ENCODE measurements around the gene RTEL1.
"Not testable (repeated sequence)": the region's sequence is repeated elsewhere in the genome, so short reads cannot be mapped to it uniquely, and the experiment has no call there.

Gene RTEL1, protein sequence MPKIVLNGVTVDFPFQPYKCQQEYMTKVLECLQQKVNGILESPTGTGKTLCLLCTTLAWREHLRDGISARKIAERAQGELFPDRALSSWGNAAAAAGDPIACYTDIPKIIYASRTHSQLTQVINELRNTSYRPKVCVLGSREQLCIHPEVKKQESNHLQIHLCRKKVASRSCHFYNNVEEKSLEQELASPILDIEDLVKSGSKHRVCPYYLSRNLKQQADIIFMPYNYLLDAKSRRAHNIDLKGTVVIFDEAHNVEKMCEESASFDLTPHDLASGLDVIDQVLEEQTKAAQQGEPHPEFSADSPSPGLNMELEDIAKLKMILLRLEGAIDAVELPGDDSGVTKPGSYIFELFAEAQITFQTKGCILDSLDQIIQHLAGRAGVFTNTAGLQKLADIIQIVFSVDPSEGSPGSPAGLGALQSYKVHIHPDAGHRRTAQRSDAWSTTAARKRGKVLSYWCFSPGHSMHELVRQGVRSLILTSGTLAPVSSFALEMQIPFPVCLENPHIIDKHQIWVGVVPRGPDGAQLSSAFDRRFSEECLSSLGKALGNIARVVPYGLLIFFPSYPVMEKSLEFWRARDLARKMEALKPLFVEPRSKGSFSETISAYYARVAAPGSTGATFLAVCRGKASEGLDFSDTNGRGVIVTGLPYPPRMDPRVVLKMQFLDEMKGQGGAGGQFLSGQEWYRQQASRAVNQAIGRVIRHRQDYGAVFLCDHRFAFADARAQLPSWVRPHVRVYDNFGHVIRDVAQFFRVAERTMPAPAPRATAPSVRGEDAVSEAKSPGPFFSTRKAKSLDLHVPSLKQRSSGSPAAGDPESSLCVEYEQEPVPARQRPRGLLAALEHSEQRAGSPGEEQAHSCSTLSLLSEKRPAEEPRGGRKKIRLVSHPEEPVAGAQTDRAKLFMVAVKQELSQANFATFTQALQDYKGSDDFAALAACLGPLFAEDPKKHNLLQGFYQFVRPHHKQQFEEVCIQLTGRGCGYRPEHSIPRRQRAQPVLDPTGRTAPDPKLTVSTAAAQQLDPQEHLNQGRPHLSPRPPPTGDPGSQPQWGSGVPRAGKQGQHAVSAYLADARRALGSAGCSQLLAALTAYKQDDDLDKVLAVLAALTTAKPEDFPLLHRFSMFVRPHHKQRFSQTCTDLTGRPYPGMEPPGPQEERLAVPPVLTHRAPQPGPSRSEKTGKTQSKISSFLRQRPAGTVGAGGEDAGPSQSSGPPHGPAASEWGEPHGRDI (N-terminal part only)

DNA sequence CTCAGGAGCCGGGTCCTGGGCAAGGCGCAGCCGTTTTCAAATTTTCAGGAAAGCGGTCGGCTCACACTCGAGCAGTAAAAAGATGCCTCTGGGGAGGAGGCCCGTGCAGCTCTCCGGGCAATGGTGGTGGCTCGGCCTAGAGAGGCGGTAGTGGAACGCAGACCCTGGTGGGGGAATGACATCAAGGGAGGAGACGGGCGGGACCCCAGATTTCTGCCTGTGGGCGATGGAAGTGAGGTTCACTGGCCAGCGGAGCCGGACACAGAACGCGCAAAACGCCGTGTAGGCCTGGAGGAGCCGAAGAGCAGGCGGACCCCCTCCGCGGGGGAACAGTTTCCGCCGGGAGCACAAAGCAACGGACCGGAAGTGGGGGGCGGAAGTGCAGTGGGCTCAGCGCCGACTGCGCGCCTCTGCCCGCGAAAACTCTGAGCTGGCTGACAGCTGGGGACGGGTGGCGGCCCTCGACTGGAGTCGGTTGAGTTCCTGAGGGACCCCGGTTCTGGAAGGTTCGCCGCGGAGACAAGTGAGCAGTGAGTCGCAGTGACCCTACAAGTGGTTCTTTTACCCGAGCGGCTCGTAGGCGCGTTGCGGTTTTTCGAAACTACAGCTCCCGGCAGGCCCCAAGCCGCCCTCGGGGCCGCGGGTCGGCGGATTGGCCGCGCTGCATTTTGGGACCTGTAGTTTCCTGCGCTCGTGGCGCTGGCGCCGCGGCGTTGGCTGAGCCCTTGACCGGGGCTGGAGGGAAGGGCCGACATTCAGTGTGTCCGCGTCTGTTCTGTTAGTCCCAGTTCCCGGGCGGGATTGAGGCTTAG, at the start of gene RTEL1:
Gene RTEL1, plus strand, starts transcription at position 376 of the 812 bp plus-strand sequence. CDS start 1,091 bp downstream, outside the sequence.
- peaks cover 38% of the 10 kb centered on the region for H3K4me1 Mint-ChIP-seq
- peaks cover 24% of the 10 kb centered on the region for H3K27me3 Mint-ChIP-seq
- no peaks in the 10 kb centered on the region for H3K9me3 Mint-ChIP-seq
- CTCF ChIA-PET = interaction anchor here (0.6 to 1.7 kb wide), 4 partner anchors 10 to 463 kb away, joined by 3 to 7 read pairs (median 4); no protein-coding TSS in a partner anchor
- H3K4me3 Mint-ChIP-seq = peak within 1 kb of the TSS; percentile 84
- H3K36me3 Mint-ChIP-seq = peaks cover 3% of the 10 kb centered on the region
- DNase-seq = peak; percentile 89
- peak within 1 kb of the TSS; percentile 88 for H3K27ac Mint-ChIP-seq

DNA sequence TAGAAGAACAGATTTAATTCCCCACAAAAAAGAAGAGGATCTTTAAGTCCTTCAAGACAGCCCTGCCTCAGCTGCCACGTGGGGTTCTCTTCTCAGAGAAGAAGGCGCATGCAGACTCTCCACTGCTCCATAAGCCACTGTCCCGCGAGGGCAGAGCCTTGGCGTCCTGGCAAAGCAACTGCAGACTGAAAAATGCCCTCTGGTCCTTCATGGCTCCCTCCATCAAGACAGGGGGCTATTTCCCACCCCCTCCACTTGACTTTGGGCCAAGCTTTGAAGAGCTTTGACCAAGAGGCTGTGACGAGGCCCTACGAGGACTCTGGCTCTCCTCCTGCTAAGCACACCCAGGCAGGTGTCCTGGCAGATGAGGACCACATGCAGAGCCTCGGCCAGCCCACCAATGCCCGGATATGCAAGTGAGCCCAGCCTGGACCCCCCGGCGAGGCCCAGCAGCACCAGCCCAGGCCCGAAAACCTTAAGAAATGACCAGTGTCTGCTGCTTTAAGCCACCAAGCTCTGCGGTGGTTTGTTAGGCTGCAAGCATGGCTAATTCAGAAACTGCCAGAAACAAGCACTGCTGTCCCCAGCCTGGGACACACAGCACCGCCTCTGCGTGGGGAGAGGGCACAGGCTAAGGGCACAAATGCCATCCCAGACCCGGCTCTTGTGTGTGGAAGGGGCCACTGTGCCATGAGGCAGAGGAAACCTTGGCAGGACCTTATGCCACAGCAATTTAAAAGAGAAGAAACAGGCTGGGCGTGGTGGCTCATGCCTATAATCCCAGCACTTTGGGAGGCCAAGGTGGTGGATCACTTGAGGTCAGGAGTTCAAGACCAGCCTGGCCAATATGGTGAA, 47.3 kb upstream of the RTEL1 start:
- CTCF ChIA-PET = no interaction called here
- no peak for DNase-seq
- peaks cover 34% of the 10 kb centered on the region for H3K36me3 Mint-ChIP-seq
- H3K27me3 Mint-ChIP-seq = no peaks in the 10 kb centered on the region
- no peaks in the 10 kb centered on the region for H3K9me3 Mint-ChIP-seq
- peaks cover 5% of the 10 kb centered on the region for H3K4me1 Mint-ChIP-seq
- no peak overlapping the region for H3K4me3 Mint-ChIP-seq
- H3K27ac Mint-ChIP-seq = no peak overlapping the region

DNA sequence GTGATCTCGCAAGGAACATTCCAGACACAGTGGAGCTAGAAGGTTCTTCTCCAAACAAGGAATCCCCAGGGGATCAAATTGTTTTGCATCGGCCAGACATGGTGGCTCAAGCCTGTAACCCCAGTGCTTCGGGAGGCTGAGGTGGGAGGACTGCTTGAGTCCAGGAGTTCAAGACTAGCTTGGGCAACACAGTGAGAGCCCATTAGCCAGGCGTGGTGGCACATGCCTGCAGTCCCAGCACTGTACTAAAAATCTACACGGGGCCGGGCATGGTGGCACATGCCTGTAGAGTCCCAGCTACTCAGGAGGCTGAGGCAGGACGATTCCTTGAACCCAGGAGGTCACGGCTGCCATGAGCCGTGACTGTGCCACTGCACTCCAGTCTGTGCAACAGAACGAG, 46.5 kb upstream of the RTEL1 start:
- H3K36me3 Mint-ChIP-seq = peaks cover 39% of the 10 kb centered on the region
- DNase-seq = no peak
- no peaks in the 10 kb centered on the region for H3K27me3 Mint-ChIP-seq

DNA sequence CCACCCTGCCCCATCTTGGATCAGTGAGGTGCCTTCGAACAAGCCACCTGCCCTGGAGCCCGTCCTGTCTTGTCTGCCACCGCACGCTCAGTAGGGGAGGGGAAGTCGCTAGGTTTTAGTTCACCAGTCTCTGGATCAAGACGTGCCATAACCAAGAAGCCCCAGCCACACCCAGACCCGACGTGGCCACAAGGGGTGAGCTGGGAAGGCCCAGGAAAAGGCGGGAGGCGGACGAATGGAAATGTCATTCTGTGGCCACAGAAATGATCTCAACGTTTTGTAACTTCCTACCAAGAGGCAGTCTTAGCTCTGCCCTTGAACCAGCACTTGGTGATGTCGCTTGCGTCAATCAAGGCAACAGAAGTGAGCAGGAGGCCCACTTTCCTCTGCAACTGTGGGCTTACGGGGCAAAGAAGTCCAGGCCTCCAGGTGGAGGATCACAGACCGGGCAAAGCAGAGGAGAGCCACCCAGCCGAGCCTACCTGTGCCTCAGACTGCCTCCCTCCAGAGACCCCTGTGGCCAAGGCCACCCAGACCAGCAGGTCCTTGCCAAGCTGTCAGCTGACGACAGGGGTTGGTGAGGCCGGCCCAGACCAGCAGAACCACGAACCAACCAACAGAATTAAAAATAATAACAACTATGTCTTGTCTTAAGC, 45.7 kb upstream of the RTEL1 start:
- Mint-ChIP-seq H3K36me3 (peaks cover 41% of the 10 kb centered on the region), H3K4me3 (no peak overlapping the region), H3K27ac (no peak overlapping the region), H3K9me3 (no peaks in the 10 kb centered on the region), H3K27me3 (no peaks in the 10 kb centered on the region), H3K4me1 (no peaks in the 10 kb centered on the region)
- CTCF ChIA-PET = no interaction called here
- DNase-seq = no peak

More for the DNA sequence above, 46.5 kb upstream of the RTEL1 start:
- H3K4me1 Mint-ChIP-seq = peaks cover 5% of the 10 kb centered on the region
- H3K4me3 Mint-ChIP-seq = no peak overlapping the region
- CTCF ChIA-PET = no interaction called here
- no peaks in the 10 kb centered on the region for H3K9me3 Mint-ChIP-seq
- H3K27ac Mint-ChIP-seq = no peak overlapping the region

DNA sequence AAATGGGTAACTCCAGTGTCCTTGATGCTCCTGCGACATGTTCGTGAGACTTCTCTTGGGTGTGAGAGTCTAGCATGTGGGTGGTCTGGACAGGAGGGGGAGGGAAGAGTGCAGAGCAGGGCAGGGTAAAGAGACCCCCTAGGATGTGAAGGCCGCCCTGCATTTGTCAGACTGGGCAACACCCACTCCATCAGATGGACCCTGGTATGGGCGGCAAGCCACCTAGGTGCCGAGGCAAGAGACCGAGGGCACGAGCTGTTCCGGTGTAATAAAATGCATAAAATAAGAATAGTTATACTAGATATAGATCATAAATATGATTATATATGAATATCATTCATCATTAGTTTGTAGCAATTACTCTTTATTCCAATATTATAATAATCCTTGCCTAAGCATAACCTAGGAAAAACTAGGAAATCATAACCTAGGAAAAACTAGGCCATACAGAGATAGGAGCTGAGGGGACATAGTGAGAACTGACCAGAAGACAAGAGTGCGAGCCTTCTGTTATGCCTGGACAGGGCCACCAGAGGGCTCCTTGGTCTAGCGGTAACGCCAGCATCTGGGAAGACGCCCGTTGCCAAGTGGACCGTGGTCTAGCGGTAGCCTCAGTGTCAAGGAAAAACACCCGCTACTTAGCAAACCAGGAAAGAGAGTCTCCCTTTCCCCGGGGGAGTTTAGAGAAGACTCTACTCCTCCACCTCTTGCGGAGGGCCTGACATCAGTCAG, 44.1 kb upstream of the RTEL1 start:
- H3K27me3 Mint-ChIP-seq, H3K4me3 Mint-ChIP-seq, DNase-seq, H3K9me3 Mint-ChIP-seq, H3K4me1 Mint-ChIP-seq, CTCF ChIA-PET, H3K27ac Mint-ChIP-seq: not testable (repeated sequence)
- H3K36me3 Mint-ChIP-seq = peaks cover 51% of the 10 kb centered on the region

DNA sequence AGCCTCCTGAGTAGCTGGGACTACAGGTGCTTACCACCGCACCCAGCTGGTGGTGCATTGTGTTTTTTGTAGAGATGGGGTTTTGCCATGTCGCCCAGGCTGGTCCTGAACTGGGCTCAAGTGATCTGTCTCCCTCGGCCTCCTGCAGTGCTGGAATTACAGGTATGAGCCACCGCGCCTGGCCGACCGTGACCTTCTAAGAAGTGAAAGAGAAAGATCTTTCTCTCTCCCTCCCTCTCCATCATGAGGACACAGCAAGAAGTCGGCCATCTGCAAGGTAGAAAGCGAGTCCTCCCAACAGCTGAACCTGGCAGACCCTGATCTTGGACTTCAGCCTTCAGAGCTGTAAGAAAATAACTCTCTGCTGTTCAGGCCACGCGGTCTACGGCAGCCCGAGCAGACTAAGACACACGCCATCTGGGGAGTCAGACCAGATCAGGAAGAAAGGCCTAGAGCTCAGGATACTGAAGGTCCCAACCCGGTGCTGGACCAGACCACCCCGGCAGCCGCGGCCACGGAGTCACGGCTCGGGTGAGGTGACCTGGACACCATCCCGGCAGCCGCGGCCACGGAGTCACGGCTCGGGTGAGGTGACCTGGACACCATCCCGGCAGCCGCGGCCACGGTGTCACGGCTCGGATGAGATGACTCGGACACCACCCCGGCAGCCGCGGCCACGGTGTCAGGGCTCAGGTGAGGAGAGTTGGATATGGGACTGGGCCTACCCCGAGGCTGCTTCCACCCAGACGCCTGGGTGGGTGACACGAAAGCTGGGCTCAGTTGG, 40.8 kb upstream of the RTEL1 start:
- DNase-seq = no peak
- Mint-ChIP-seq H3K4me3 (no peak overlapping the region), H3K4me1 (peaks cover 7% of the 10 kb centered on the region)

DNA sequence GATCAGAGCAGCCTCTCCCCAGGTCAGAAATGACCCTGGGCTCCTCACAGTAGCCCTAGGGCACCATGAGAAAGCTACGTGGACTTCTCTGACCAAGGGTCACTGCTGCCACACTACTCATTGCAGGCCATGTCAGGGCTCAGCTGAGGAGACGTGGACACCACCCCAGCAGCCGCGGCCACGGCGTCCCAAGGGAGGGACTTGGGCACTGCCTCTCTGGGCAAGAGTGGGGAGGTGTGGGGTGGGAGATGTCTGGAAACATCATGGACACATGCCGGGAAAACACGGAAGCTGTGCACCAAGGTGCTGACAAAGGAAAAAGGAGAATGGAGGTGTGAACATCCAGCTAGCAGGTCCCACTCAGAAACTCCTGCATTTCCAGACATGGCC, 40.2 kb upstream of the RTEL1 start:
- Mint-ChIP-seq H3K4me1 (peaks cover 11% of the 10 kb centered on the region), H3K27ac (no peak overlapping the region), H3K36me3 (peaks cover 55% of the 10 kb centered on the region), H3K9me3 (no peaks in the 10 kb centered on the region), H3K27me3 (no peaks in the 10 kb centered on the region), H3K4me3 (no peak overlapping the region)
- CTCF ChIA-PET = interaction anchor here (0.7 to 1.3 kb wide), 3 partner anchors 9 to 80 kb away, joined by 3 to 4 read pairs (median 3); partner anchors contain the start of genes GMEB2 and PTK6
- no peak for DNase-seq

More for the DNA sequence above, 40.8 kb upstream of the RTEL1 start:
- Mint-ChIP-seq H3K27me3 (no peaks in the 10 kb centered on the region), H3K27ac (no peak overlapping the region), H3K9me3 (no peaks in the 10 kb centered on the region), H3K36me3 (peaks cover 51% of the 10 kb centered on the region)
- CTCF ChIA-PET = interaction anchor here (0.7 to 1.3 kb wide), 3 partner anchors 24 to 79 kb away, joined by 3 to 4 read pairs (median 3); partner anchors contain the start of gene PTK6

DNA sequence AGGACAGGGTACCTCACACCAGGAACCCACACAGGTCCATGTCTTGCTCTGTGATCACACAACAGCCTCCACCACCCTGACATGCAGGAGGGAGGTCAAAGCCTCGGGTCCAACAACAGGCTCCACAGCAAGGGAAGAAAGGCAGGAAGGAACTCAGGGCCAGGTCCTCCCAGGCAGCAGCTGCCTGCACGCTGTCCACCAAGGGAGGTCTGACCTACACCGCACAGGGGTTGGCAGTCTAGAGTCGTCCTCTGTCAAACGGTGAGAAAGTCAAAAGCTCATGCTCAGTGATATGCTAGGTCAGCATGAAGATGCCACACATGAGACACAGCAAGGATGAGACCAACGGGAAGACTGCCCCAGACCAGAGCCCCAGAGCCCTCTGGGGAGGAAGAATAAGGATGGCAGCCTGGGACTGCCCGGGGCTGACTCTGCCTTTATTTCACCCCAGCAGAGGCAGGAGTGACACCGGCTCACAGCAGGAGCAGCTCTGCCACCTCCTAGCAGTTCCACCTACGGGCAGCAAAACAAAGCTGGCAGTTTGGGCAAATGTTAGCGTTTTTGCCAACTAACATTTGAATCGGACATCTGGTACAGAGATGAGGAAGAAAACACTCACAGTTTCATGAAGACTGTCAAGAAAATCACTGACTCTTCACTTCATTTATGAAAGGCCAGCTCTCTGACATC, 39.7 kb upstream of the RTEL1 start:
- H3K36me3 Mint-ChIP-seq = peaks cover 51% of the 10 kb centered on the region
- H3K9me3 Mint-ChIP-seq = no peaks in the 10 kb centered on the region
- DNase-seq = no peak
- H3K4me1 Mint-ChIP-seq = peaks cover 12% of the 10 kb centered on the region
- H3K4me3 Mint-ChIP-seq = no peak overlapping the region
- CTCF ChIA-PET = interaction anchor here (0.7 to 1.3 kb wide), 2 partner anchors 9 to 81 kb away, joined by 3 to 4 read pairs; partner anchors contain the start of genes GMEB2 and PTK6
- H3K27ac Mint-ChIP-seq = no peak overlapping the region
- no peaks in the 10 kb centered on the region for H3K27me3 Mint-ChIP-seq

DNA sequence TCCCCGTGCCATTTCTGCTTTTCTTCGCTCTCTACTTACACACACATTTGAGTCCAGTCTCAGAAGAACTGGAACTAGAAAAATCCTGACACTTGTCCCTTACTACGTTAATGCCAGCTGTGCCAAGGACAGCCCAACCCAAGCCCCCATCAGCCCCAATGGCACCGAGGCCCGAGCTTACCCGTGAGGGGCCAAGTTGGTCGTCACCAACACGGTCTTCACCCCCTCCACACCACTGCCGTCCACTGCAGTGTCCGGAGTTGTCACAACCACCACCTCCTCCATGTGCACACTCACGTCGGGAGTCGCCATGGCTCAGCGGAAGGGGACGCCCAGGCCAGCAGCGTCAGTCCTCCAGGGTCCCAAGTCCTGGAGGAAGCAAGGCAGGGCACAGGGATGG, 39.0 kb upstream of the RTEL1 start:
- CTCF ChIA-PET = no interaction called here
- DNase-seq = no peak
- no peak overlapping the region for H3K4me3 Mint-ChIP-seq
- H3K4me1 Mint-ChIP-seq = peaks cover 12% of the 10 kb centered on the region
- H3K27ac Mint-ChIP-seq = no peak overlapping the region
- H3K27me3 Mint-ChIP-seq = no peaks in the 10 kb centered on the region
- H3K36me3 Mint-ChIP-seq = peaks cover 46% of the 10 kb centered on the region
- no peaks in the 10 kb centered on the region for H3K9me3 Mint-ChIP-seq

DNA sequence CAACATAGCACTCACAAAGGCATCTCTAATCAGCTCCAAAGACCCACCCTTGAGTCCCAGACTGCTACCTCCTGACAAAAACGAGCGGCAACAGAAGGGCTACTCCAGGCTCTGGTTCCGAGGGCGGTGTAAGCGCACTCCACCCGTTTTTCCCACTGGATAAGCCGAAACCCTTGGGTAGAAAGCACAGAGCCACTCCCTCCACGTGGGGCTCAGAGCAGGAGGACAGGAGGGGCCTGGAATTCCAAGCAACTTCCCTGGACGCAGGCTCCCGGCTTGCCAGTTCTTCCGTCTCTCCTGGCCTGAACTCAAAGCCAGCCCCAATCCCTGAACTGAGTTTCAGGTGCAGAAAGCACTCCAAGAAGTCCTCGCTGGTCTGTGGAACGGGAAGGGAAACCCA, 38.6 kb upstream of the RTEL1 start:
- Mint-ChIP-seq H3K27me3 (no peaks in the 10 kb centered on the region), H3K4me1 (peaks cover 14% of the 10 kb centered on the region), H3K9me3 (no peaks in the 10 kb centered on the region), H3K36me3 (peaks cover 44% of the 10 kb centered on the region), H3K4me3 (no peak overlapping the region), H3K27ac (no peak overlapping the region)
- DNase-seq = no peak
- CTCF ChIA-PET = no interaction called here

DNA sequence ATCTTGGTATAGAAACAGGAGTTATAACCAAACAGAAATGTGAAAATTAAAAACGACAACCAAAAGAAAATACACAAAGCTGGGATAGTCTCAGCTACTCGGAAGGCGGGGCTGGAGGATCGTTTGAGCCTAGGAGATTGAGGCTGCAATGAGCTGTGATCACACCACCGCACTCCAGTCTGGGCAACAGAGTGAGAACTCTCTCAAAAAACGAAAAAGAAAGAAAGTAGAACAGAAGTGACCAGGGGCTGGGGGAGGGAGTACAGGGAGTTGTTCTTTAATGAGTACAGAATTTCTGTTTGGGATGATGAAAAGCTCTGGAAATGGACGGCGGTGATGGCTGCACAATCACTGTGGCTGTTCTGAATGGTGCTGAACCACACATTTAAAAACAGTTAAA, 37.1 kb upstream of the RTEL1 start:
- CTCF ChIA-PET = no interaction called here
- H3K27ac Mint-ChIP-seq = no peak overlapping the region
- H3K27me3 Mint-ChIP-seq = no peaks in the 10 kb centered on the region
- peaks cover 26% of the 10 kb centered on the region for H3K4me1 Mint-ChIP-seq
- H3K4me3 Mint-ChIP-seq = no peak overlapping the region
- H3K9me3 Mint-ChIP-seq = no peaks in the 10 kb centered on the region
- DNase-seq = no peak
- peaks cover 35% of the 10 kb centered on the region for H3K36me3 Mint-ChIP-seq
